OCI-LY7 (cell line): Measurements from ENCODE around the gene DUSP22. TPM values are rescaled to one million over a fixed set of nuclear protein-coding genes. Genes with fewer than 3 reads are reported as not detected.

Experiments
- BruUV-seq: library from RNA; stranded (reverse); fragments of 400-500 nt; replicated peaks from 2 replicates; lab custom pipeline; 2021; lab: Mats Ljungman, UMichigan
- CTCF ChIA-PET: fragments of 300-600 bp; sonication (Branson Sonifier 250); formaldehyde crosslinking; loops from one replicate; lab custom pipeline; 2022; ENCODE audit warnings: antibody characterized with exemption; ENCODE audit not compliant: unreplicated experiment; lab: Charles Lee
- POLR2A ChIA-PET: fragments of 300-600 bp; sonication (Branson Sonifier 250); formaldehyde crosslinking; loops from one replicate; lab custom pipeline; 2022; ENCODE audit warnings: antibody characterized with exemption; lab: Charles Lee
- DNase-seq: peaks from one replicate; pipeline ENCODE4 v3.0.0-alpha.2; 2015; ENCODE audit warnings: low spot score
- H2AFZ ChIP-seq: fragments of 200-600 bp; sonication (generic), shearing (Covaris generic); 2 replicates; pipeline ENCODE4 v1.6.1; 2014; ENCODE audit warnings: mild to moderate bottlenecking, antibody characterized with exemption, low read length, moderate library complexity
- H3K27ac ChIP-seq: fragments of 200-600 bp; sonication (generic); 2 replicates; pipeline ENCODE4 v1.5.1; 2014; ENCODE audit warnings: mixed run types, low read depth, mild to moderate bottlenecking, moderate library complexity, low read length, inconsistent platforms; ENCODE audit not compliant: poor library complexity, severe bottlenecking
- H3K36me3 ChIP-seq: fragments of 200-600 bp; sonication (generic); 2 replicates; pipeline ENCODE4 v1.6.1; 2014; ENCODE audit warnings: mild to moderate bottlenecking, antibody characterized with exemption, low read length, moderate library complexity, mixed read lengths; ENCODE audit not compliant: insufficient read depth
- H3K4me1 ChIP-seq: fragments of 200-600 bp; sonication (generic); 2 replicates; pipeline ENCODE4 v1.5.1; 2014; ENCODE audit warnings: mild to moderate bottlenecking, low read length; ENCODE audit not compliant: insufficient read depth, poor library complexity, severe bottlenecking
- H3K4me2 ChIP-seq: fragments of 200-600 bp; sonication (generic); 2 replicates; pipeline ENCODE4 v1.6.1; 2014; ENCODE audit warnings: mild to moderate bottlenecking, low read length
- H3K4me3 ChIP-seq: fragments of 200-600 bp; sonication (generic); 2 replicates; pipeline ENCODE4 v1.5.1; 2014; ENCODE audit warnings: mild to moderate bottlenecking, low read depth, low read length; ENCODE audit not compliant: poor library complexity, severe bottlenecking
- H3K79me2 ChIP-seq: fragments of 200-600 bp; sonication (generic); 2 replicates; pipeline ENCODE4 v1.6.1; 2016; ENCODE audit warnings: low read depth, mild to moderate bottlenecking, low read length, moderate library complexity, mixed read lengths; ENCODE audit not compliant: insufficient read depth
- H3K9me2 ChIP-seq: fragments of 200-600 bp; sonication (generic); 2 replicates; pipeline ENCODE4 v1.6.1; 2016; ENCODE audit warnings: mild to moderate bottlenecking, low read length, mixed read lengths; ENCODE audit not compliant: insufficient read depth
- H3K9me3 ChIP-seq: fragments of 200-600 bp; sonication (generic); 2 replicates; pipeline ENCODE4 v1.6.1; 2014; ENCODE audit warnings: mild to moderate bottlenecking, mixed run types, low read length, mixed read lengths
- H4K20me1 ChIP-seq: fragments of 200-600 bp; sonication (generic); 2 replicates; pipeline ENCODE4 v1.6.1; 2014; ENCODE audit warnings: mild to moderate bottlenecking, antibody characterized with exemption, low read length, moderate library complexity, mixed read lengths; ENCODE audit not compliant: insufficient read depth
- EZH2phosphoT487 ChIP-seq: fragments of 200-600 bp; sonication (generic); IDR thresholded peaks from 2 replicates; pipeline ENCODE4 v1.6.1; 2018; ENCODE audit warnings: low read depth, borderline replicate concordance, mild to moderate bottlenecking, mixed run types, antibody characterized with exemption, low read length, moderate library complexity, mixed read lengths
- intact Hi-C: fragments of 100-400 bp; cut with micrococcal nuclease; formaldehyde crosslinking; loops from one replicate; pipeline ENCODE4 v1.10.0; 2022; ENCODE audit not compliant: unreplicated experiment
- total RNA-seq, 2 experiments: library from RNA; depleted of rRNA in 1 of 2; stranded (reverse); fragments of >200 nt in 1 of 2; shearing (Covaris generic) in 1 of 2; gene quantifications; 2 replicates each; pipeline ENCODE4 v1.2.3, GENCODE V29; 2014 to 2022
- TF ChIP-seq, protein P1 (sequence below): fragments of 200-600 bp; sonication (generic); conservative IDR thresholded peaks from 2 replicates; pipeline ENCODE4 v1.5.1; 2014; ENCODE audit warnings: mild to moderate bottlenecking, antibody characterized with exemption, low read length, moderate library complexity, mixed read lengths

Gene DUSP22
- total RNA-seq, 2 experiments from 2014 or later: 149 to 171 TPM

DNA sequence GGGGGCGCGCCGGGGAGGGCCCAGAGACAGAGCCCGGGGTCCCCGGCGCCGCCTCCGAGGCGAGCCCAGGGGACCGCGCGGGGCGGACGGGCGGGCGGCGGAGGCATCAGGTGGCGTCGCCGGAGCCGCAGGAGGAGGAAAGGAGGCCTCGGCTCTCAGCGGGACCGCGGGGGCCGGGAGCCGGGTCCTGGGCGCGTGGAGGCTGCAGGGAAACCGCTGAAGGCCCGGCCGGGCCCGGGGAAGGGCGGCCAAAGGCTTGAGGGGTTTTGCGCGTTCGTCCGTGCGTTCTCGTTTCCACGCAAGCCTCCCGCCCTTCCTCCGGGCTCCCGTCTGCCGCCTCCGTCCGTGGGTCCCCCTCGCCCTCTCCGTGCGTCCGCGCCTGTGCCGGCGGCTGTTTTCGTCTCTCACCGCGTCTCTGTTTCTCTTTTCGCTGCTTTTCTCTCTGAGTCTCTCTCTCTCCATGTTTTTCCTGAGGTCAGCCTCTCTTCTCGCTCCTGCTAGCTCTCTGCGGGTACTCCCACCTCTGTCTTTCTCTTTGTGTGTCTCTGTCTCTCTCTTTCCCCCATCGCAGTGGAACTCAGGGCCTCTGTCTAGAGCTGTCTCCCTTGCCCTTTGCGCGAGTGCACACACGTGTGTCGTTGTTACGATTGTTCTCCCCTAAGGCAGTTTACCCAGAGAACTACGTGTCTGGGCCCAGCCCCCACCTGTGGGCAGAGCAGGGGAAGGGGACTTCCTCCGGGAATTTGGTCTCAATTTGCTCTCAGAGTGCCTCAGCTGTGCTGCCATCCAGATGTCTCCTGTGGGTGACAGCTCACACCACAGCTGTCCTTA is 101.3 kb downstream of the DUSP22 start:
- intact Hi-C loops: loop anchor here (5.0 to 10.0 kb wide), 2 partner anchors 41 to 321 kb away; no protein-coding TSS in a partner anchor
- TF ChIP-seq, protein P1, sequence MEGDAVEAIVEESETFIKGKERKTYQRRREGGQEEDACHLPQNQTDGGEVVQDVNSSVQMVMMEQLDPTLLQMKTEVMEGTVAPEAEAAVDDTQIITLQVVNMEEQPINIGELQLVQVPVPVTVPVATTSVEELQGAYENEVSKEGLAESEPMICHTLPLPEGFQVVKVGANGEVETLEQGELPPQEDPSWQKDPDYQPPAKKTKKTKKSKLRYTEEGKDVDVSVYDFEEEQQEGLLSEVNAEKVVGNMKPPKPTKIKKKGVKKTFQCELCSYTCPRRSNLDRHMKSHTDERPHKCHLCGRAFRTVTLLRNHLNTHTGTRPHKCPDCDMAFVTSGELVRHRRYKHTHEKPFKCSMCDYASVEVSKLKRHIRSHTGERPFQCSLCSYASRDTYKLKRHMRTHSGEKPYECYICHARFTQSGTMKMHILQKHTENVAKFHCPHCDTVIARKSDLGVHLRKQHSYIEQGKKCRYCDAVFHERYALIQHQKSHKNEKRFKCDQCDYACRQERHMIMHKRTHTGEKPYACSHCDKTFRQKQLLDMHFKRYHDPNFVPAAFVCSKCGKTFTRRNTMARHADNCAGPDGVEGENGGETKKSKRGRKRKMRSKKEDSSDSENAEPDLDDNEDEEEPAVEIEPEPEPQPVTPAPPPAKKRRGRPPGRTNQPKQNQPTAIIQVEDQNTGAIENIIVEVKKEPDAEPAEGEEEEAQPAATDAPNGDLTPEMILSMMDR: no peak
- TF ChIP-seq EZH2phosphoT487: no peak

DNA sequence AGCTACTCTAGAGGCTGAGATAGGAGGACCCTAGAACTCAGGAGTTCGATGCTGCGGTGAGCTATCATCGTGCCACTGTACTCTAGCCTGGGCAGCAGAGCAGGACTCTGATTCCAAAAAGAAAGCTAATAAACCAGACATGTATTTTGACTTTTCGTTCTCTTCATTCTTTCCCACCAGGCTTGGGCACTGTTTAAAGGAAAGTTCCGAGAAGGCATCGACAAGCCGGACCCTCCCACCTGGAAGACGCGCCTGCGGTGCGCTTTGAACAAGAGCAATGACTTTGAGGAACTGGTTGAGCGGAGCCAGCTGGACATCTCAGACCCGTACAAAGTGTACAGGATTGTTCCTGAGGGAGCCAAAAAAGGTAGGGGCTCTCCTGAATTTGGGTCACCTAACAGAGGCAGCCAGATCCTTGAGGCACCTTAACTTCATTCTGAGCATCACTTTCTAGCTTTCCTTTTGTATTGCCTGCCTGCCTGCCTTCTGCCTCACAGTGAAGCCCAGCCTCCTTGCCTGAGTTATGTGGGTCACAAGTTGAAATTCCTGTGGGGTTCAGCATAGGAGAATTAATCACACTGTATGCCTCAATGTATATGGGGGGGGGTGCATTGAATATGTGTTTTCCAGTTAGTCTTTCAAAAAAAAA is 102.5 kb downstream of the DUSP22 start:
- peak overlapping the region; percentile 98 for H3K4me3 ChIP-seq
- no peak overlapping the region for H3K27ac ChIP-seq
- H3K4me2 ChIP-seq: peak overlapping the region; percentile 83
- H3K36me3 ChIP-seq: peaks cover 73% of the 10 kb centered on the region
- ChIA-PET CTCF (no interaction called here), POLR2A (interaction anchor here (0.6 to 9.4 kb wide), 10 partner anchors 13 to 317 kb away, joined by 3 to 95 read pairs (median 3); no protein-coding TSS in a partner anchor)
- DNase-seq: no peak
- peaks cover 56% of the 10 kb centered on the region for H3K79me2 ChIP-seq
- no peaks in the 10 kb centered on the region for H3K9me3 ChIP-seq
- intact Hi-C loops: loop anchor here (5.0 to 10.0 kb wide), 2 partner anchors 42 to 320 kb away; no protein-coding TSS in a partner anchor
- H2AFZ ChIP-seq: no peak overlapping the region
- H3K9me2 ChIP-seq: no peaks in the 10 kb centered on the region
- H4K20me1 ChIP-seq: peaks cover 20% of the 10 kb centered on the region; the same call in 1 of the 2 replicates
- H3K4me1 ChIP-seq: peaks cover 68% of the 10 kb centered on the region
- BruUV-seq: no TSS peak
- TF ChIP-seq, protein P1: no peak
- TF ChIP-seq EZH2phosphoT487: no peak

More for the DNA sequence above, 101.3 kb downstream of the DUSP22 start:
- ChIA-PET POLR2A (interaction anchor here (0.6 to 9.4 kb wide), 10 partner anchors 15 to 318 kb away, joined by 3 to 95 read pairs (median 6); no protein-coding TSS in a partner anchor), CTCF (interaction anchor here (0.6 kb wide), 1 partner anchor 36 kb away, joined by 3 read pairs; no protein-coding TSS in a partner anchor)
- Histone ChIP-seq H3K4me1 (peaks cover 66% of the 10 kb centered on the region), H3K4me2 (peak overlapping the region; percentile 83), H2AFZ (no peak overlapping the region), H3K79me2 (peaks cover 45% of the 10 kb centered on the region), H4K20me1 (peaks cover 20% of the 10 kb centered on the region; the same call in 1 of the 2 replicates), H3K4me3 (peak overlapping the region; percentile 98), H3K27ac (peak overlapping the region; percentile 57), H3K9me2 (no peaks in the 10 kb centered on the region), H3K36me3 (peaks cover 62% of the 10 kb centered on the region), H3K9me3 (no peaks in the 10 kb centered on the region)
- peak; percentile 42 for DNase-seq
- BruUV-seq: no TSS peak
